ENCODE measurements around the gene TTC12. TPM values are rescaled to one million over a fixed set of nuclear protein-coding genes. Genes with fewer than 3 reads are reported as not detected.

Gene TTC12
- 11.9 and 12.7 TPM in 2 replicates for total RNA-seq (2014; rRNA removed; shearing (Covaris generic))

- peak; percentile 97 for DNase-seq (ENCODE audit: low spot score)
These were observed at the start of gene TTC12 for GRCh38 chr11:113314389-113315301. Gene TTC12, plus strand, starts transcription at chr11:113314583. Its CDS starts 1,675 bp downstream, at chr11:113316258.

- no peak for DNase-seq (ENCODE audit: low spot score)
These were observed 49.0 kb upstream of the TTC12 start for GRCh38 chr11:113265362-113265761.

GRCh38 chr11:113267493-113267892, 46.9 kb upstream of the TTC12 start:
- no peak for DNase-seq (ENCODE audit: low spot score)

GRCh38 chr11:113269096-113269495, 45.3 kb upstream of the TTC12 start:
- DNase-seq (ENCODE audit: low spot score), result no peak

GRCh38 chr11:113269636-113270035, 44.7 kb upstream of the TTC12 start:
- DNase-seq (ENCODE audit: low spot score), result no peak

- DNase-seq (ENCODE audit: low spot score), result no peak
These were observed 44.3 kb upstream of the TTC12 start for GRCh38 chr11:113270080-113270479.

GRCh38 chr11:113271551-113272245, 42.7 kb upstream of the TTC12 start:
- no peak for DNase-seq (ENCODE audit: low spot score)

- no peak for DNase-seq (ENCODE audit: low spot score)
These were observed 42.1 kb upstream of the TTC12 start for GRCh38 chr11:113272281-113272680.

- no peak for DNase-seq (ENCODE audit: low spot score)
These were observed 41.3 kb upstream of the TTC12 start for GRCh38 chr11:113272927-113273615.

GRCh38 chr11:113273720-113274119, 40.7 kb upstream of the TTC12 start:
- no peak for DNase-seq (ENCODE audit: low spot score)

GRCh38 chr11:113274713-113275582, 39.4 kb upstream of the TTC12 start:
- no peak for DNase-seq (ENCODE audit: low spot score)

GRCh38 chr11:113275602-113276001, 38.8 kb upstream of the TTC12 start:
- DNase-seq (ENCODE audit: low spot score), result no peak

- DNase-seq (ENCODE audit: low spot score), result no peak
These were observed 37.9 kb upstream of the TTC12 start for GRCh38 chr11:113276466-113276865.

- DNase-seq (ENCODE audit: low spot score), result no peak
These were observed 36.5 kb upstream of the TTC12 start for GRCh38 chr11:113277907-113278306.

GRCh38 chr11:113278481-113278880, 35.9 kb upstream of the TTC12 start:
- DNase-seq (ENCODE audit: low spot score), result no peak

GRCh38 chr11:113278925-113279324, 35.5 kb upstream of the TTC12 start:
- no peak for DNase-seq (ENCODE audit: low spot score)

GRCh38 chr11:113279591-113279990, 34.8 kb upstream of the TTC12 start:
- DNase-seq (ENCODE audit: low spot score), result no peak

- no peak for DNase-seq (ENCODE audit: low spot score)
These were observed 33.2 kb upstream of the TTC12 start for GRCh38 chr11:113281052-113281725.

- no peak for DNase-seq (ENCODE audit: low spot score)
These were observed 31.4 kb upstream of the TTC12 start for GRCh38 chr11:113282898-113283437.

GRCh38 chr11:113283881-113284280, 30.5 kb upstream of the TTC12 start:
- DNase-seq (ENCODE audit: low spot score), result no peak

Data from HT-29 (cell line).